NCI-H510A (cell line): ENCODE measurements around the gene CYP1B1.
"Not testable (repeated sequence)": the region's sequence is repeated elsewhere in the genome, so short reads cannot be mapped to it uniquely, and the experiment has no call there.

Source experiments
- DNase-seq: peaks from one replicate; lab custom pipeline; 2025; lab: John Stamatoyannopoulos, UW

CYP1B1 gene

DNA sequence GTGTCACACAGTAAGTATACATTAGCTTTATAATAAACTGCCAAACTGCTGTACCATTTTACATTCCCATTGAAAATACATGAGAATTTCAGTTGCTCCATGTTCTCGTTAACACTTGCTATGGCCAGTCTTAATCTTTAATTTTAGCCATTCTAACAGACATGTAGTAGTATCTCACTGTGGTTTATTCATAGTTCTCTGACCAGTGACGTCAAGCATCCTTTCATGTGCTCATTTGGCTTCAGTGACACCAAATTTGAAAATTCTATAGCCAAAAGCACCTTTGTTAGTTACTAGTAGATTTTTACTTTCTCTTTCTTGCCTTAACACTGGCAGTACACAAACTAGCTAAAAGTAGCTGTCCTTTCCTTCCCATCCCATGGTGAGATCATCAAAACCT, 43.0 kb downstream of the CYP1B1 start:
- DNase-seq = no peak

DNA sequence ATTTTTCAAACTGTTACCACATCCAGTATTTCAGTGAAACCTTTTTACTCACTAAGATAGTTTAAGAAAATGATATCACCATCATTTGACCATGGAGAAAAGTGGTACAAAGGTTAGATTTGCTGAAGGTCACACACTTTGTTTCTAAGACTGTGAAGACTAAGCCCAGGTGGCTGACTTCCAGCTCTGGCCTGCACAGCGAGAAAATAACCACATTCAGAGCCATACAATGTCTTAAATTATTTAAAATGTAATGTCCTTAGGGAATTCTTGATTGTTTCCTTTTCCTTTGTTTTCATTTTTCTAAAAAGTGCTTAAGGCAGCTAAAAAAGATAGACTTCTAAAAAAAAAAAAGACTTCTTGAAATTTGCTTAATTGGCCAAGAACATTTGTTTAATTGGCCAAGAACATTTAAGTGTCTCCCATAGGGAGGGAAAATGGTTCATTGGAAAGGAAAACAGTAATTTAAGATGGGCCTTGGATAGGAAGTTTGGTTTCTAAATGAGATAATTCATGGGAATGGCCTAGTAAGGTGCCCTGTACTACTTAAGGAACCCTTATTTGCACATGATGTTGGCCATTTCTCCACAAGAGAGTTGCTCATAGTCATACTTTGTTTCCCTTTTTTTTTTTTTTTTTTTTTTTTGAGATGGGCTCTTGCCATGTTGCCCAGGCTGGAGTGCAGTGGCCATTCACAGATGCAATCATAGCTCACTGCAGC, 45.2 kb downstream of the CYP1B1 start:
- no peak for DNase-seq

DNA sequence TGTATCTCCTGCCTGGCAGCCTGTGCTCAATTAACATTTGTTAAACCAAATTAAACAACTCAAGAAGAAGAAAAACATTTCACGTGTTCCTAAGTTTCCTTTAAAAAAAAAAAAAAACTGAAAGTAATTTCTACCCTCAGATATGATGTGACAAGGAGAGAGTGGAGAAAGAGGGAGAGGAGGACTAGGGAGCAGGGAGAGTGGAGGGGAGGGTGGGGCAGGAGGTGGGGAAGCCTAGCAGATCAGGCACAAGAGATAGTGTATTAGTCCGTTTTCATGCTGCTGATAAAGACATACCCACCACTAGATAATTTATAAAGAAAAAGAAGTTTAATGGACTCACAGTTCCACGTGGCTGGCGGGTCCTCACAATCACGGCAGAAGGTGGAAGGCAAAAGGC, 46.4 kb downstream of the CYP1B1 start:
- no peak for DNase-seq

DNA sequence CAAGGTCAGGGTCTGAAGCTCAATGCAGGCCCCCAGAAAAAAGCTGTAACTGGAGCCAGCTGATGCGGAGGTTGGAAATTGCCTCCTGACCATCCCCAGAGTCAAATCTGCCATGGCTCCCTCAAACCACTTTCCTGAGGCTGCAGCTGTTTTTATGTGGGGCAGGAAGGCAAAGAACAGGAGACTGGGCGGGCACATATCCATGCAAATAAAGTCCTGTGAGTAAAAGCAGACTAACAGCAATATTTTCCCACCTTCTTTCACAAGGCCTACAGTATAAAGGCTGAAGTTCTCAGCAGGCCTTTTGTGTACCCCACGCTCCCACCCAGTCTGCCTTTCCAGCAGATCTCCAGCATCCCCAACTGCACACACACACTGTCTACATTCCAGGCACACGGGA, 47.1 kb downstream of the CYP1B1 start:
- DNase-seq = no peak

DNA sequence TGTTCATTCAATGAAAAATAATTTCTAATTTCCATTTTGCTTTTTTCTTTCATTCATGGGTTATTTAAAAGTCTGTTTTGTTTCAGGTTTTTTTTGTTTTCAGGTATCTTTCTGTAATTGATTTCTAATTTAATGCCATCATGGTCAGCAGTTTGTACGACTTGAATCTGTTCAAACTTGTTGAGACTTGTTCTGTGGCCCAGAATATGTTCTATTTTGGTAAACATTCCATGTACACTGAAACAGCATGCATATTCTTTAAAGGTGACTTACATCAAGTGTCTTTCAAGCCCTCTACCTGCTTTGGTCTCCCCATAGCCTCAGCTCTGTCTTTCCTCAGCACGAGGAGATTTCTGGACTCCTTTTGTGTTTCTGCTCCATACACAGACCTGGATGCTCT, 49.1 kb downstream of the CYP1B1 start:
- DNase-seq = no peak

DNA sequence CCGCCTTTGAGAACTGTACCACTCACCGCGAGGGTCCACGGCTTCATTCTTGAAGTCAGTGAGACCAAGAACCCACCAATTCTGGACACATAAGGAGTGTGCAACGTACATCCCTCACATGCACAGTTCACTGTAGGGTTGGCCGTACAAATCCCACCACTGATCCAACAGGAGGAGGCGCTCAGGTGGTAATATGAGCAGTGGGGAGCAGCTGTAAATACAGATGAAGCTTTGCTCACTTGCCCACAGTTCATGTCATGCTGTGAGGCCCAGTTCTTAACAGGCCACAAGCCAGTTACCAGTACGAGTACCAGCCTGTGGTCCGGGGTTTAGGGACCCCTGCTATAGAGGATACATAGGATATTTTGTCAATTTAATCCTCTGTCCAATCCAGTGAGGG, 54.4 kb downstream of the CYP1B1 start:
- DNase-seq = no peak

DNA sequence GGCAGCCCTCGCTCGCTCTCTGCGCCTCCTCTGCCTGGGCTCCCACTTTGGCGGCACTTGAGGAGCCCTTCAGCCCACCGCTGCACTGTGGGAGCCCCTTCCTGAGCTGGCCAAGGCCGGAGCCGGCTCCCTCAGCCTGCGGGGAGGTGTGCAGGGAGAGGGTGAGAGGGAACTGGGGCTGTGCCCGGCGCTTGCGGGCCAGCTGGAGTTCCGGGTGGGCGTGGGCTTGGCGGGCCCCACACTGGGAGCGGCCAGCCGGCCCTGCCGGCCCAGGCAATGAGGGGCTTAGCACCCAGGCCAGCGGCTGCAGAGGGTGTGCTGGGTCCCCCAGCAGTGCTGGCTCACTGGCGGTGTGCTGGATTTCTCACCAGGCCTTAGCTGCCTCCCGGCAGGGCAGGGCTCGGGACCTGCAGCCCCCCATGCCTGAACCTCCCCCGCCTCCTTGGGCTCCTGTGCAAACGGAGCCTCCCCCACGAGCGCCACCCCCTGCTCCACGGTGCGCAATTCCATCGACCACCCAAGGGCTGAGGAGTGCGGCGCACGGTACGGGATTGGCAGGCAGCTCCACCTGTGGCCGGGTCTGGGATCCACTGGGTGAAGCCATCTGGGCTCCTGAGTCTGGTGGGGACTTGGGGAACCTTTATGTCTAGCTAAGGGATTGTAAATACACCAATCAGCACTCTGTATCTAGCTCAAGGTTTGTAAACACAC, 55.4 kb downstream of the CYP1B1 start:
- not testable (repeated sequence) for DNase-seq

DNA sequence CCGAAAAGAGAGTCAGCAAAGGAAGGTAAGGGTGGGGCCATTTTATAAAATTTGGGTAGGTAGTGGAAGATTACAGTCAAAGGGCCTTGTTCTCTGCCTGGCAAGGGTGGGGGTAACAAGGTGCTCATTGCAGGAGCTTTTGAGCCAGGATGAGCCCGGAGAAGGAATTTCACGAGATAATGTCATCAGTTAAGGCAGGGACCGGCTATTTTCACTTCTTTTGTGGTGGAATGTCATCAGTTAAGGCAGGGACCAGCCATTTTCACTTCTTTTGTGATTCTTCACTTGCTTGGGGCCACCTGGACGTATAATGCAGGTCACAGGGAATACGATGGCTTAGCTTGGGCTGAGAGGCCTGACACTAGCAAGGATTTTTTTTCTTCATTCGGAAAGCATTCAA, 58.1 kb downstream of the CYP1B1 start:
- DNase-seq = no peak
